ENCODE measurements around the gene C17orf78. TPM values are rescaled to one million over a fixed set of nuclear protein-coding genes. Genes with fewer than 3 reads are reported as not detected.
"Not testable (repeated sequence)": the region's sequence is repeated elsewhere in the genome, so short reads cannot be mapped to it uniquely, and the experiment has no call there.

The C17orf78 gene
- total RNA-seq, 1 donor from 2014 or later, result not detected

DNA sequence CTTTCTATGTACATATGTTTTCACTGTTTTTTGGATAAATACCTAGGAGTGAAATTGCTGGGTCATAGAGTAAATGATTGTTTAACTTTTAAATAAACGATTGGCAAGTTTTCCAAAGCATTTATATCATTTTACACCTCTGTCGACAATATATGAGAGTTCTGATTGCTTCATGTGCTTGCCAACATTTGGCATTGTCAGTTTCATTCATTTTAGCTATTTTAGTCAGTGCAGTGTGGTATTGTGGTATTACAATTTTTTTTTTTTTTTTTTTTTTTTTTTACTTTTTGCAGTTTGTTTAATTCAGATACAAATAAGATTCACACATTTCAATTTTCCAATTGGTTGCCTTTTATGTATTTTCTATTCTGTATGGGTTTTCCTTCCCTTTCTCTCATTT is 56.9 kb downstream of the C17orf78 start:
- no peaks in the 10 kb centered on the region for H3K27me3 Mint-ChIP-seq (ENCODE audit: low read depth)
- peaks cover 15% of the 10 kb centered on the region for H3K4me1 Mint-ChIP-seq (ENCODE audit: low read depth)
- no peaks in the 10 kb centered on the region for H3K9me3 Mint-ChIP-seq (ENCODE audit: low read depth)
- TF ChIP-seq, protein P1, sequence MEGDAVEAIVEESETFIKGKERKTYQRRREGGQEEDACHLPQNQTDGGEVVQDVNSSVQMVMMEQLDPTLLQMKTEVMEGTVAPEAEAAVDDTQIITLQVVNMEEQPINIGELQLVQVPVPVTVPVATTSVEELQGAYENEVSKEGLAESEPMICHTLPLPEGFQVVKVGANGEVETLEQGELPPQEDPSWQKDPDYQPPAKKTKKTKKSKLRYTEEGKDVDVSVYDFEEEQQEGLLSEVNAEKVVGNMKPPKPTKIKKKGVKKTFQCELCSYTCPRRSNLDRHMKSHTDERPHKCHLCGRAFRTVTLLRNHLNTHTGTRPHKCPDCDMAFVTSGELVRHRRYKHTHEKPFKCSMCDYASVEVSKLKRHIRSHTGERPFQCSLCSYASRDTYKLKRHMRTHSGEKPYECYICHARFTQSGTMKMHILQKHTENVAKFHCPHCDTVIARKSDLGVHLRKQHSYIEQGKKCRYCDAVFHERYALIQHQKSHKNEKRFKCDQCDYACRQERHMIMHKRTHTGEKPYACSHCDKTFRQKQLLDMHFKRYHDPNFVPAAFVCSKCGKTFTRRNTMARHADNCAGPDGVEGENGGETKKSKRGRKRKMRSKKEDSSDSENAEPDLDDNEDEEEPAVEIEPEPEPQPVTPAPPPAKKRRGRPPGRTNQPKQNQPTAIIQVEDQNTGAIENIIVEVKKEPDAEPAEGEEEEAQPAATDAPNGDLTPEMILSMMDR (IDR thresholded peaks at IDR 0.05), result no peak
- H3K27ac Mint-ChIP-seq (ENCODE audit: unreplicated experiment), result no peak overlapping the region
- peaks cover 16% of the 10 kb centered on the region for H3K36me3 Mint-ChIP-seq (ENCODE audit: low read depth)
- no peak for DNase-seq (ENCODE audit: low spot score)
- H3K4me3 Mint-ChIP-seq (ENCODE audit: unreplicated experiment), result no peak overlapping the region

- no peak for DNase-seq (ENCODE audit: low spot score)
- H3K4me3 Mint-ChIP-seq (ENCODE audit: unreplicated experiment), result no peak overlapping the region
- H3K36me3 Mint-ChIP-seq (ENCODE audit: low read depth), result peaks cover 21% of the 10 kb centered on the region
- H3K9me3 Mint-ChIP-seq (ENCODE audit: low read depth), result no peaks in the 10 kb centered on the region
- H3K4me1 Mint-ChIP-seq (ENCODE audit: low read depth), result no peaks in the 10 kb centered on the region
- no peaks in the 10 kb centered on the region for H3K27me3 Mint-ChIP-seq (ENCODE audit: low read depth)
- H3K27ac Mint-ChIP-seq (ENCODE audit: unreplicated experiment), result no peak overlapping the region
- TF ChIP-seq, protein P1 (IDR thresholded peaks at IDR 0.05), result peak; percentile 47
Measured at GRCh38 chr17:37438141-37438540, 62.4 kb downstream of the C17orf78 start.

DNA sequence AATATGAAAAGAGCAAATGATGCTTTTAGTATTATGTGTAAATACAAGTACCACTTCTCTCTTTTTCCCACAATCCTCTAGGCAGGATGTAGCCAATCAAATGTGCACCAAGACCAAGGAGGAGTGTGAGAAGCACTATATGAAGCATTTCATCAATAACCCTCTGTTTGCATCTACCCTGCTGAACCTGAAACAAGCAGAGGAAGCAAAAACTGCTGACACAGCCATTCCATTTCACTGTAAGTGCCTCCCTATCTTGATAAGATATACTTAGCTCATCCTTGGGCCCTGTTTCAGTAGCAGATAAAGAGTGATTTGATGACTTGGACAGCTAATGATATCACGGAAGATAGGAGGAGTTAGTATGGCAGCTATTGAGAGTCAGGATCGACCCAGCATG is 64.6 kb downstream of the C17orf78 start:
- TF ChIP-seq, protein P1 (IDR thresholded peaks at IDR 0.05), result no peak
- Mint-ChIP-seq H3K36me3 (ENCODE audit: low read depth) (peaks cover 20% of the 10 kb centered on the region), H3K27me3 (ENCODE audit: low read depth) (no peaks in the 10 kb centered on the region), H3K27ac (ENCODE audit: unreplicated experiment) (no peak overlapping the region), H3K9me3 (ENCODE audit: low read depth) (no peaks in the 10 kb centered on the region), H3K4me1 (ENCODE audit: low read depth) (no peaks in the 10 kb centered on the region), H3K4me3 (ENCODE audit: unreplicated experiment) (no peak overlapping the region)
- no peak for DNase-seq (ENCODE audit: low spot score)

GRCh38 chr17:37441369-37442014 is 65.7 kb downstream of the C17orf78 start:
- peaks cover 19% of the 10 kb centered on the region for H3K36me3 Mint-ChIP-seq (ENCODE audit: low read depth)
- H3K4me1 Mint-ChIP-seq (ENCODE audit: low read depth); DNase-seq (ENCODE audit: low spot score); H3K4me3 Mint-ChIP-seq (ENCODE audit: unreplicated experiment); H3K27me3 Mint-ChIP-seq (ENCODE audit: low read depth); H3K9me3 Mint-ChIP-seq (ENCODE audit: low read depth); H3K27ac Mint-ChIP-seq (ENCODE audit: unreplicated experiment): not testable (repeated sequence)

Other genes starting within 250 kb of the C17orf78 start
- gene ACACA, start 30.9 kb downstream of the C17orf78 start, total RNA-seq, result 76.5 to 82.7 TPM (median 77.1 TPM) in 3 replicates
- gene TADA2A, start 30.9 kb downstream of the C17orf78 start, total RNA-seq, result 15.1 to 17.0 TPM (median 16.9 TPM) in 3 replicates
- 33.6 to 37.3 TPM (median 34.7 TPM) in 3 replicates for gene DUSP14, start 113.9 kb downstream of the C17orf78 start, total RNA-seq
- 35.1 to 48.7 TPM (median 35.6 TPM) in 3 replicates for gene SYNRG, start 233.4 kb downstream of the C17orf78 start, total RNA-seq

All from chondrocyte (in vitro differentiated cells).